Activated CD4-positive, alpha-beta T cell treated with anti-CD3 and anti-CD28 coated beads for 24 hours (primary cell): ENCODE data around the gene KCNH1.

Source experiments
- DNase-seq, 2 donors: peaks; one replicate each; pipeline ENCODE4 v3.0.0-alpha.2; 2020; ENCODE audit warnings: low read depth in 2 of 2

KCNH1 gene

GRCh38 chr1:210920258-210920657 lies 213.7 kb downstream of the KCNH1 start:
- no peak for DNase-seq

GRCh38 chr1:210918893-210919292 lies 215.1 kb downstream of the KCNH1 start:
- no peak for DNase-seq

- DNase-seq, result no peak
These were observed 216.3 kb downstream of the KCNH1 start for GRCh38 chr1:210917560-210918169.

GRCh38 chr1:210916548-210916947 lies 217.4 kb downstream of the KCNH1 start:
- no peak for DNase-seq

GRCh38 chr1:210915890-210916507 lies 217.9 kb downstream of the KCNH1 start:
- DNase-seq, result no peak

- DNase-seq, result no peak
These were observed 221.2 kb downstream of the KCNH1 start for GRCh38 chr1:210912752-210913151.

GRCh38 chr1:210910020-210910575 lies 223.8 kb downstream of the KCNH1 start:
- no peak for DNase-seq

GRCh38 chr1:210908791-210909190 lies 225.2 kb downstream of the KCNH1 start:
- DNase-seq, result no peak

GRCh38 chr1:210908257-210908656 lies 225.7 kb downstream of the KCNH1 start:
- no peak for DNase-seq

GRCh38 chr1:210907251-210907805 lies 226.6 kb downstream of the KCNH1 start:
- no peak for DNase-seq

GRCh38 chr1:210905944-210906453 lies 227.9 kb downstream of the KCNH1 start:
- no peak for DNase-seq

GRCh38 chr1:210905365-210905904 lies 228.5 kb downstream of the KCNH1 start:
- no peak for DNase-seq

GRCh38 chr1:210901981-210902770 lies 231.8 kb downstream of the KCNH1 start:
- DNase-seq, result no peak

- no peak for DNase-seq
These were observed 233.1 kb downstream of the KCNH1 start for GRCh38 chr1:210900820-210901219.

- no peak for DNase-seq
These were observed 233.9 kb downstream of the KCNH1 start for GRCh38 chr1:210900079-210900478.

GRCh38 chr1:210899676-210900075 lies 234.3 kb downstream of the KCNH1 start:
- no peak for DNase-seq

- DNase-seq, result no peak
These were observed 235.5 kb downstream of the KCNH1 start for GRCh38 chr1:210898473-210898872.

GRCh38 chr1:210883821-210884220 lies 250.1 kb downstream of the KCNH1 start:
- DNase-seq, result no peak

- DNase-seq, result no peak
These were observed 251.3 kb downstream of the KCNH1 start for GRCh38 chr1:210882414-210883221.

- no peak for DNase-seq
These were observed 255.4 kb downstream of the KCNH1 start for GRCh38 chr1:210878564-210878963.

GRCh38 chr1:210876275-210876674 lies 257.7 kb downstream of the KCNH1 start:
- no peak for DNase-seq
